ENCODE results near the gene PFDN1. TPM values are rescaled to one million over a fixed set of nuclear protein-coding genes. Genes with fewer than 3 reads are reported as not detected.

PFDN1 gene
- total RNA-seq, 4 donors from 2014 or later: 72.9 to 230 (median 98.4) TPM

- WGBS, 2 donors (ENCODE audit: low coverage in 1 of 2): 65 to 79% methylated on average over 3 of the region's 3 CpGs
- Histone ChIP-seq H3K36me3 (no peaks in the 10 kb centered on the region), H3K9me3 (no peaks in the 10 kb centered on the region), H3K4me3 (no peak overlapping the region), H3K27ac (no peak overlapping the region), H3K4me1 (peaks cover 3 to 15% (median 6%) of the 10 kb centered on the region in 4 donors), H3K27me3 (no peaks in the 10 kb centered on the region)
- intact Hi-C loops (cut with DNase I; ENCODE audit: low total_unique reads): no loop called here
- TF ChIP-seq CTCF (IDR thresholded peaks at IDR 0.05): no peak
- no peak for TF ChIP-seq EP300 (IDR thresholded peaks at IDR 0.05; ENCODE audit: low read depth)
- TF ChIP-seq POLR2AphosphoS5 (IDR thresholded peaks at IDR 0.05): no peak
- TF ChIP-seq POLR2A (IDR thresholded peaks at IDR 0.05): no peak
- DNase-seq: no peak
- in situ Hi-C loops (cut with MboI; ENCODE audit: low pct_ligation_motif_present in 1 of 4, low pct_unique_long_range_greater_than_20kb in 1 of 4, low sequenced_read_pairs in 3 of 4): no loop called here
These were observed 35.7 kb downstream of the PFDN1 start for GRCh38 chr5:140267201-140267540.

DNA sequence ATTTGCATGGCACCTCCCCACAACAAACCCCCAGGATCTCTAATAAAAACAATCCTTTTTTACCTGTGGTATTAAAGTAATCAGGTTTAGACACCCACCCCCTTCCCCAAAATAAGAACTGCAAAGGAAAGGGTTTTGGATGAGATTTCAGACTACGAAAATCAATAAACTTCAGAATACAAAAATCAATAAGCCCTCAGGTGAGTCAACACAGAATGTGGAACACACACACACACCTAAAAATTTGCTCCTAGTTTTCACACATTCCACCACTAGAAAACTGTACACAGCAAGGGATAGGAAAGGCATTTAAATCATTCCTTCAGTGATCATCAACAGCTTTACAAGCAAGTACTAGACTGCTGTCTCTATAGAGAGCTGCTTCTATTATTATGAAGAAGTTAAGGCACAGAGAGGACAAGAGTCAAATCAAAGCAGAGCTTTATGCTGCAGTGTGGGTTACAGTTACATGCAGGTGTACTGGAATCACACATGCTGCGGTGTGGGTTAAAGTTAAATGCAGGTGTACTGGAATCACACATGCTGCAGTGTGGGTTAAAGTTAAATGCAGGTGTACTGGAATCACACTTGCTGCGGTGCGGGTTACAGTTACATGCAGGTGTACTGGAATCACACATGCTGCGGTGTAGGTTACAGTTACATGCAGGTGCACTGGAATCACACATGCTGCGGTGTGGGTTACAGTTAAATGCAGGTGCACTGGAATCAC is 36.3 kb downstream of the PFDN1 start:
- intact Hi-C loops (cut with DNase I; ENCODE audit: low total_unique reads) (no loop called here), in situ Hi-C loops (cut with MboI; ENCODE audit: low pct_ligation_motif_present in 1 of 4, low pct_unique_long_range_greater_than_20kb in 1 of 4, low sequenced_read_pairs in 3 of 4) (no loop called here)
- Histone ChIP-seq H3K36me3 (no peaks in the 10 kb centered on the region), H3K9me3 (no peaks in the 10 kb centered on the region), H3K27ac (no peak overlapping the region), H3K27me3 (no peaks in the 10 kb centered on the region), H3K4me3 (no peak overlapping the region), H3K4me1 (peaks cover 7 to 20% (median 12%) of the 10 kb centered on the region in 4 donors)
- DNase-seq: no peak
- no peak for TF ChIP-seq EP300 (IDR thresholded peaks at IDR 0.05; ENCODE audit: low read depth)
- TF ChIP-seq POLR2A (IDR thresholded peaks at IDR 0.05): no peak
- no peak for TF ChIP-seq POLR2AphosphoS5 (IDR thresholded peaks at IDR 0.05)
- TF ChIP-seq CTCF (IDR thresholded peaks at IDR 0.05): no peak
- WGBS, 2 donors (ENCODE audit: low coverage in 1 of 2): 78 to 85% methylated on average over 6 of the region's 6 CpGs

DNA sequence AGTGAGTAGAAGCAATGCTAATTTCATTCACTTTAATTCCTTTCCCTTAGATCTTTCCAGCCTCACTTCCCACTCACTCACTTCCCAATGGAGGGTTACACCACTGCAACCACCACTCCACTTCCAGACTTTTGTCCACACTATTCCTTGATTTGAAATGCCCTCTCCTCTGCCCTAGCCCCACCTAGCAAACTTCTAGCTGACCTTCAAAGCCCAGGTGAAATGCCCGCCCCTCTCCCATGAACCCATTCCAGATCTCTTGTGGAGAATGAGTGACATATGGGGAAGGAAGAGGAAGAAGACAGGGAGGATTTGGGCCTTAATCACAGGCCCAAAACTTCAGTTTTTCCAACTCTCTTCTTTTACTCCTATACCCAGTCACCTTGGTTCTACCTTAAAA is 37.1 kb downstream of the PFDN1 start:
- no peak overlapping the region for H3K4me3 ChIP-seq
- in situ Hi-C loops (cut with MboI; ENCODE audit: low pct_ligation_motif_present in 1 of 4, low pct_unique_long_range_greater_than_20kb in 1 of 4, low sequenced_read_pairs in 3 of 4): no loop called here
- no peak overlapping the region for H3K27ac ChIP-seq
- no peak for TF ChIP-seq POLR2AphosphoS5 (IDR thresholded peaks at IDR 0.05)
- no peak for TF ChIP-seq CTCF (IDR thresholded peaks at IDR 0.05)
- TF ChIP-seq EP300 (IDR thresholded peaks at IDR 0.05; ENCODE audit: low read depth): no peak
- no peak for TF ChIP-seq POLR2A (IDR thresholded peaks at IDR 0.05)
- H3K27me3 ChIP-seq: no peaks in the 10 kb centered on the region
- WGBS, 2 donors (ENCODE audit: low coverage in 1 of 2): 93 to 100% methylated on average over 1 of the region's 1 CpG
- no peaks in the 10 kb centered on the region for H3K9me3 ChIP-seq
- no peaks in the 10 kb centered on the region for H3K36me3 ChIP-seq
- H3K4me1 ChIP-seq: peaks cover 13 to 28% (median 19%) of the 10 kb centered on the region in 4 donors
- DNase-seq: no peak
- intact Hi-C loops (cut with DNase I; ENCODE audit: low total_unique reads): no loop called here

GRCh38 chr5:140262839-140263238 is 40.1 kb downstream of the PFDN1 start:
- Histone ChIP-seq H3K9me3 (no peaks in the 10 kb centered on the region), H3K36me3 (no peaks in the 10 kb centered on the region), H3K27me3 (no peaks in the 10 kb centered on the region), H3K27ac (peak overlapping the region in 1 of 4 donors; percentile 77), H3K4me3 (no peak overlapping the region), H3K4me1 (peaks cover 13 to 41% (median 26%) of the 10 kb centered on the region in 4 donors)
- intact Hi-C loops (cut with DNase I; ENCODE audit: low total_unique reads) (no loop called here), in situ Hi-C loops (cut with MboI; ENCODE audit: low pct_ligation_motif_present in 1 of 4, low pct_unique_long_range_greater_than_20kb in 1 of 4, low sequenced_read_pairs in 3 of 4) (no loop called here)
- TF ChIP-seq POLR2A (IDR thresholded peaks at IDR 0.05) (no peak), POLR2AphosphoS5 (IDR thresholded peaks at IDR 0.05) (no peak), CTCF (IDR thresholded peaks at IDR 0.05) (no peak), EP300 (IDR thresholded peaks at IDR 0.05; ENCODE audit: low read depth) (no peak)
- 75 to 77% methylated on average over 1 to 3 of the region's 3 CpGs for WGBS, 2 donors (ENCODE audit: low coverage in 1 of 2)
- DNase-seq: no peak

All from transverse colon (tissue), 4 donors.